Thoracic aorta (tissue), 2 donors: ENCODE measurements around the gene ASTN2. TPM values are rescaled to one million over a fixed set of nuclear protein-coding genes. Genes with fewer than 3 reads are reported as not detected.

Experiments used
- ATAC-seq: fragments of 150-250 bp; one replicate; pipeline ENCODE4 v1.8.0; 2017; ENCODE audit warnings: low read depth; ENCODE audit not compliant: insufficient number of reproducible peaks, low FRiP score
- DNase-seq: peaks from one replicate; pipeline ENCODE4 v3.0.0-alpha.2; 2020; ENCODE audit warnings: low spot score
- H3K27ac ChIP-seq, 2 donors: fragments of 200-600 bp; sonication (generic); 1 replicate in 1 of 2; 2 replicates in 1 of 2; pipeline ENCODE4 v1.5.1; 2016; ENCODE audit warnings: mild to moderate bottlenecking in 2 of 2, moderate library complexity in 2 of 2
- H3K27me3 ChIP-seq: fragments of 200-600 bp; sonication (generic); replicated peaks from 2 replicates; pipeline ENCODE4 v1.6.0; 2016; ENCODE audit warnings: mild to moderate bottlenecking; ENCODE audit not compliant: insufficient read depth
- H3K36me3 ChIP-seq: fragments of 200-600 bp; sonication (generic); one replicate; pipeline ENCODE4 v1.5.1; 2016
- H3K4me1 ChIP-seq, 2 donors: fragments of 200-600 bp; sonication (generic); 1 replicate in 1 of 2; 2 replicates in 1 of 2; pipeline versions ENCODE4 v1.5.1 to v1.6.0; 2016; ENCODE audit warnings: low read depth in 2 of 2, mild to moderate bottlenecking in 1 of 2; ENCODE audit not compliant: control insufficient read depth in 1 of 2
- H3K4me3 ChIP-seq: fragments of 200-600 bp; sonication (generic); 2 replicates; pipeline ENCODE4 v1.5.1; 2016; ENCODE audit warnings: mild to moderate bottlenecking
- H3K9me3 ChIP-seq: fragments of 200-600 bp; sonication (generic); 2 replicates; pipeline ENCODE4 v1.5.1; 2016
- CTCF ChIP-seq: fragments of 200-600 bp; sonication (generic); IDR thresholded peaks from one replicate; pipeline ENCODE4 v1.5.1; 2019; ENCODE audit warnings: antibody characterized with exemption
- total RNA-seq, 2 donors: library from RNA; depleted of rRNA; stranded (reverse); fragments of >200 nt; gene quantifications; one replicate each; pipeline versions ENCODE4 v1.1.0 to v1.2.3, GENCODE V29; 2016

ASTN2 gene
- total RNA-seq, 2 donors from 2014 or later, result 6.8 to 7.1 TPM

- H3K36me3 ChIP-seq, result no peaks in the 10 kb centered on the region
- H3K4me1 ChIP-seq, result no peaks in the 10 kb centered on the region
- H3K27me3 ChIP-seq, result no peaks in the 10 kb centered on the region
- no peak for TF ChIP-seq CTCF
- DNase-seq (no peak), ATAC-seq (no peak)
- no peaks in the 10 kb centered on the region for H3K9me3 ChIP-seq
- H3K4me3 ChIP-seq, result no peak overlapping the region
- no peak overlapping the region for H3K27ac ChIP-seq
Observed at GRCh38 chr9:116907989-116908388, 506.9 kb downstream of the ASTN2 start.

- no peaks in the 10 kb centered on the region for H3K36me3 ChIP-seq
- no peak overlapping the region for H3K4me3 ChIP-seq
- no peak for TF ChIP-seq CTCF
- no peak for ATAC-seq
- no peak overlapping the region for H3K27ac ChIP-seq
- peaks cover 1% of the 10 kb centered on the region for H3K9me3 ChIP-seq
- DNase-seq, result no peak
- no peaks in the 10 kb centered on the region for H3K4me1 ChIP-seq
- no peaks in the 10 kb centered on the region for H3K27me3 ChIP-seq
Observed at GRCh38 chr9:116905171-116905588, 509.7 kb downstream of the ASTN2 start.

- no peak for TF ChIP-seq CTCF
- Histone ChIP-seq H3K4me1 (no peaks in the 10 kb centered on the region), H3K27me3 (no peaks in the 10 kb centered on the region), H3K9me3 (peaks cover 11% of the 10 kb centered on the region), H3K4me3 (no peak overlapping the region), H3K36me3 (no peaks in the 10 kb centered on the region), H3K27ac (no peak overlapping the region)
- ATAC-seq, result no peak
- DNase-seq, result no peak
Observed at GRCh38 chr9:116904165-116904564, 510.7 kb downstream of the ASTN2 start.

DNA sequence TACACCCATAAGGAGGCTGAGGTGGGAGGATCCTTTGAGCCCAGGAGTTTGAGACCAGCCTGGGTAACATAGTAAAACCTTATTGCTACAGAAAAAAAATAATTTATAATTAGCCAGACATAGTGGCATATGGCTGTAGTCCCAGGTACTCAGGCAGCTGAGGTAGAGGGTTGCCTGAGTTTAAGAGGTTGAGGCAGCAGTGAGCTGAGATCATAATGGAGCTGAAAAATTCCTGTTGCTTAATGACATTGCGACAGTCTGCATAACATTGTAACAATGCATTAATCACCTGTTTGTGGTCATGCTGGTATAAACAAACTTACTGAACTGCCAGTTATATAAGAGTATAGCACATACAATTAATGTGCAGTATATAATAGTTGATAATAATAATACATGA lies 513.6 kb downstream of the ASTN2 start:
- H3K4me3 ChIP-seq, result no peak overlapping the region
- DNase-seq, result no peak
- no peak for TF ChIP-seq CTCF
- ATAC-seq, result no peak
- no peaks in the 10 kb centered on the region for H3K4me1 ChIP-seq
- peaks cover 11% of the 10 kb centered on the region for H3K9me3 ChIP-seq
- H3K27ac ChIP-seq, result no peak overlapping the region
- H3K36me3 ChIP-seq, result no peaks in the 10 kb centered on the region
- no peaks in the 10 kb centered on the region for H3K27me3 ChIP-seq

DNA sequence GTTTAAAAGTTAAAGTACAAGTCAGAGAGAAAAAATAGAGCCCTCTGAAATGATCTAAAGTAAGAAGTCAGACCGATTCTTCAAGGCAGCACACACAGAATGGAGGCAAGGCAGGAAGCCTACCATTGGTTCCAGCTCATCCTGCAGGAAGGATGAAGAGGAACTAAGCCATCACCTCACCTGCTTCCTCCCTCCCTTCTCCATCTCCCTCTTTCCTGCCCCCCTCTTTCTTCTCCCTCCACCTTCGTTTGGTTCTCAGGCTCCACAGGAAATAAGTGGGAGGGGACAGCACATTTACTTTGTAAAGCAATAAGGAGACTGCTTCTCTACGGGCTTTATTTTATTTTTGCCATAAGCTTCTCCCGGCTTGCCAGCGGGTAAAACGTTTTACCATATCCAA lies 514.3 kb downstream of the ASTN2 start:
- ATAC-seq (no peak), DNase-seq (no peak)
- Histone ChIP-seq H3K27me3 (no peaks in the 10 kb centered on the region), H3K4me3 (no peak overlapping the region), H3K9me3 (peaks cover 11% of the 10 kb centered on the region), H3K4me1 (no peaks in the 10 kb centered on the region), H3K36me3 (no peaks in the 10 kb centered on the region), H3K27ac (no peak overlapping the region)
- no peak for TF ChIP-seq CTCF
